WI38 (cell line): ENCODE measurements around the gene BLNK.
"Not testable (repeated sequence)": the region's sequence is repeated elsewhere in the genome, so short reads cannot be mapped to it uniquely, and the experiment has no call there.

Source experiments
- H3K4me3 ChIP-seq: 2 replicates; pipeline ENCODE4 v1.5.1; 2011; ENCODE audit warnings: low read depth, mild to moderate bottlenecking, control low read depth, low read length
- CTCF ChIP-seq: IDR thresholded peaks from 2 replicates; pipeline ENCODE4 v1.5.1; 2012; ENCODE audit warnings: low read depth, mild to moderate bottlenecking, control low read depth, low read length

The BLNK gene

GRCh38 chr10:96212911-96213310, 58.5 kb downstream of the BLNK start:
- no peak for TF ChIP-seq CTCF
- no peak overlapping the region for H3K4me3 ChIP-seq

GRCh38 chr10:96211764-96212163, 59.6 kb downstream of the BLNK start:
- no peak overlapping the region for H3K4me3 ChIP-seq
- TF ChIP-seq CTCF: no peak

GRCh38 chr10:96208946-96209345, 62.4 kb downstream of the BLNK start:
- no peak overlapping the region for H3K4me3 ChIP-seq
- no peak for TF ChIP-seq CTCF

GRCh38 chr10:96208271-96208670, 63.1 kb downstream of the BLNK start:
- TF ChIP-seq CTCF: no peak
- no peak overlapping the region for H3K4me3 ChIP-seq

- no peak for TF ChIP-seq CTCF
- no peak overlapping the region for H3K4me3 ChIP-seq
Measured at GRCh38 chr10:96205580-96205979, 65.8 kb downstream of the BLNK start.

- no peak for TF ChIP-seq CTCF
Measured at GRCh38 chr10:96201525-96201924, 69.8 kb downstream of the BLNK start.

GRCh38 chr10:96189505-96189904, 81.9 kb downstream of the BLNK start:
- not testable (repeated sequence) for H3K4me3 ChIP-seq

More at GRCh38 chr10:96201525-96201924, 69.8 kb downstream of the BLNK start:
- no peak overlapping the region for H3K4me3 ChIP-seq

GRCh38 chr10:96188916-96189315, 82.5 kb downstream of the BLNK start:
- no peak for TF ChIP-seq CTCF
- no peak overlapping the region for H3K4me3 ChIP-seq
